ENCODE data around the gene CABLES1. TPM values are rescaled to one million over a fixed set of nuclear protein-coding genes. Genes with fewer than 3 reads are reported as not detected.

The CABLES1 gene
- total and polyA plus RNA-seq, 2 of the 8 experiments (the other 6 are each of a cell fraction or from before 2014, with no cell fraction given): 9.2 to 26.4 TPM

DNA sequence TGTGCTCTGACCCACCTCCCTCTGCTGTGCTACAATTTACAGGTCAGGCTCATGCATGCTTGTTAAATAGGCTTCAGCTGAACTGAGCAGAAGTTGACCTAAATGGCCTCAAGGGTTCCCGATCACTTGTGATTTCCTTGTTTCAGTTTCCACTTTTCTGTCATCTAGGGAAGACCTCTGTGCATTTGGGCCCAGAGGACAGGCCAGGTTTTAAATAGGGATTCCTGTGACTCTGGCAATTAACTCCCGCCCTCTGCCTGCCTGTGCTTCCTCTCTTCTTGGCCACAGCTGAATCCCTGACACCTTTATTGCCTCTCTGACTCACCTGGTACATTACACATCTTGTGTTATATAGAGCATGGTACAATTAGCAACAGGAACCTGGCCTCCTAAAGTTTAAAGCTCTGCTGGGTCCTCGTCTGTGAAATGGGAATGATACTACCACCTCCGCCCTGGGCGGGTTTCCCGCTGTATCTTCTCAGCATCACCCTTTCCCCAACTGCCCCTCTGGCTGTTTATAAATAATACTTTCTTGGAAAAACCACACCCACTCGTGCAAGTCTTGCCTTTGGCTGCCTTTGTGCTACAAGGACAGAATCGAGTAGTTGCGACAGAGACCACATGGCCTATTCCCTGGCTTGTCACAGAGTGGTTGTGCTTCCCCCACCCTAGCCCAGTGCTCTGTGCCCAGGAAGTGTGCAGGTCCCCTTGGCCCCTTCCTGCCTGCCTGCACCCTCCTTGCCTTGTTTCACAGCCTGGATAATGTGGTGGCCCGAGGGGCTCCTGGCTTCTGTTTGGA lies 7.9 kb downstream of the CABLES1 start:
- FAIRE-seq: no peak

More for the DNA sequence above, 7.9 kb downstream of the CABLES1 start:
- H2BK120ac ChIP-seq (replicated peaks; ENCODE audit: low read depth, low read length): no peak overlapping the region
- no peak overlapping the region for H4K91ac ChIP-seq (replicated peaks; ENCODE audit: insufficient read length, low read length)
- no peaks in the 10 kb centered on the region for H3K27me3 ChIP-seq (replicated peaks in 1 of 4; ENCODE audit: control insufficient read depth in 3 of 4, extremely low read depth in 1 of 4, insufficient read depth in 3 of 4, low read length in 3 of 4)
- peaks cover 32 to 96% of the 10 kb centered on the region in 2 experiments for H3K79me2 ChIP-seq (ENCODE audit: control insufficient read depth in 1 of 2, insufficient read depth in 2 of 2, low read length in 2 of 2)
- no peak for DNase-seq (ENCODE audit: low read depth in 1 of 2, low spot score in 2 of 2)
- no peak overlapping the region for H3K23ac ChIP-seq (ENCODE audit: insufficient read length)
- H3K18ac ChIP-seq (ENCODE audit: extremely low read depth, low read length): no peak overlapping the region
- peak overlapping the region; percentile 60 for H2BK5ac ChIP-seq (ENCODE audit: low read depth, low read length)
- no peak overlapping the region for H4K8ac ChIP-seq (ENCODE audit: extremely low read depth, insufficient read depth, low read length)
- H2AK5ac ChIP-seq (ENCODE audit: low read depth, low read length): no peak overlapping the region
- H2BK15ac ChIP-seq (ENCODE audit: low read length): peak overlapping the region; percentile 84; the same call in 1 of the 2 replicates
- H2BK20ac ChIP-seq (ENCODE audit: low read length): no peak overlapping the region
- TF ChIP-seq CHD2 (IDR thresholded peaks at IDR 0.05; ENCODE audit: low read length): no peak
- 0 out of 4 replicates have a peak, but pooled peaks of 1 of the 2 experiments have one; percentile 27 for TF ChIP-seq SIN3A (conservative IDR thresholded peaks at IDR 0.05 in 1 of 2, IDR thresholded peaks at IDR 0.05 in 1 of 2; ENCODE audit: low read depth in 1 of 2, low read length in 2 of 2)
- H3K4me1 ChIP-seq (replicated peaks in 1 of 4; ENCODE audit: control insufficient read depth in 3 of 4, insufficient read depth in 4 of 4, low read length in 3 of 4): peaks cover 7 to 30% (median 12%) of the 10 kb centered on the region in 4 experiments
- no peak overlapping the region for H4K5ac ChIP-seq (ENCODE audit: insufficient read length, low read depth, low read length)
- H3K4me2 ChIP-seq (ENCODE audit: insufficient read depth in 1 of 2, low read depth in 2 of 2, low read length in 2 of 2): no peak overlapping the region
- no peak overlapping the region for H2BK12ac ChIP-seq (ENCODE audit: low read depth, low read length)
- no peak overlapping the region for H3K14ac ChIP-seq (ENCODE audit: insufficient read length)
- H2AFZ ChIP-seq (ENCODE audit: low read length): no peak overlapping the region
- ChIA-PET CTCF (ENCODE audit: partially characterized antibody) (interaction anchor here (1.1 to 1.6 kb wide), 4 partner anchors 9 to 68 kb away, joined by 4 to 7 read pairs (median 6); no protein-coding TSS in a partner anchor), POLR2A (ENCODE audit: partially characterized antibody) (interaction anchor here (0.8 to 2.4 kb wide), 3 partner anchors 9 to 117 kb away, joined by 3 to 14 read pairs (median 3); no protein-coding TSS in a partner anchor)
- no peak overlapping the region for H3K27ac ChIP-seq (ENCODE audit: low read depth, low read length)
- no peak overlapping the region for H3K56ac ChIP-seq (replicated peaks; ENCODE audit: insufficient read length, low read depth, low read length)
- peaks cover 0 to 4% (median 0%) of the 10 kb centered on the region in 4 experiments; a peak in 2 of 8 replicates for H3K36me3 ChIP-seq (ENCODE audit: control insufficient read depth in 2 of 4, insufficient read depth in 4 of 4, low read length in 3 of 4)
- H3K9ac ChIP-seq (replicated peaks in 1 of 4; ENCODE audit: extremely low read depth in 1 of 4, low read depth in 3 of 4, low read length in 3 of 4): no peak overlapping the region
- no peak overlapping the region for H3K4me3 ChIP-seq (ENCODE audit: extremely low read depth in 1 of 4, insufficient read depth in 2 of 4, low read depth in 3 of 4, low read length in 4 of 4)
- H3K79me1 ChIP-seq (ENCODE audit: low read depth, low read length): peaks cover 16% of the 10 kb centered on the region
- no peaks in the 10 kb centered on the region for H3K23me2 ChIP-seq (ENCODE audit: low read depth, low read length)
- no peaks in the 10 kb centered on the region for H3K9me3 ChIP-seq (ENCODE audit: insufficient read depth in 2 of 2, low read depth in 1 of 2, low read length in 1 of 2)
- 82% methylated on average over 10 of the region's 10 CpGs; no CpG with 5 or more reads in 1 of the 2 experiments for WGBS, 2 experiments (ENCODE audit: extremely low coverage in 1 of 2, insufficient coverage in 1 of 2, insufficient read length in 1 of 2, insufficient replicate concordance in 2 of 2, low coverage in 1 of 2, low lambda C conversion rate in 2 of 2, missing lambda C conversion rate in 1 of 2)
- peaks cover 10 to 15% of the 10 kb centered on the region in 2 experiments for H4K20me1 ChIP-seq (replicated peaks in 1 of 2; ENCODE audit: control insufficient read depth in 1 of 2, insufficient read depth in 2 of 2, low read length in 2 of 2)
- H3K4ac ChIP-seq (replicated peaks; ENCODE audit: insufficient read length, low read depth, low read length): no peak overlapping the region
